Peyer's patch (tissue), 4 donors: ENCODE measurements around the gene ASB11.

Source experiments
- POLR2A ChIP-seq, 2 donors: fragments of 450-650 bp; IDR thresholded peaks; one replicate each; pipeline ENCODE4 v1.5.1; 2017; ENCODE audit warnings: antibody characterized with exemption in 2 of 2, mild to moderate bottlenecking in 2 of 2, moderate library complexity in 2 of 2
- TF ChIP-seq, protein P1 (sequence below), 6 experiments: fragments of 450-650 bp in 4 of 6; fragments of 200-600 bp in 2 of 6; sonication (generic) in 1 of 6; IDR thresholded peaks; one replicate each; pipeline ENCODE4 v1.5.1; 2017 to 2019; ENCODE audit warnings: antibody characterized with exemption in 6 of 6, mild to moderate bottlenecking in 3 of 6, moderate library complexity in 1 of 6

- TF ChIP-seq, protein P1, sequence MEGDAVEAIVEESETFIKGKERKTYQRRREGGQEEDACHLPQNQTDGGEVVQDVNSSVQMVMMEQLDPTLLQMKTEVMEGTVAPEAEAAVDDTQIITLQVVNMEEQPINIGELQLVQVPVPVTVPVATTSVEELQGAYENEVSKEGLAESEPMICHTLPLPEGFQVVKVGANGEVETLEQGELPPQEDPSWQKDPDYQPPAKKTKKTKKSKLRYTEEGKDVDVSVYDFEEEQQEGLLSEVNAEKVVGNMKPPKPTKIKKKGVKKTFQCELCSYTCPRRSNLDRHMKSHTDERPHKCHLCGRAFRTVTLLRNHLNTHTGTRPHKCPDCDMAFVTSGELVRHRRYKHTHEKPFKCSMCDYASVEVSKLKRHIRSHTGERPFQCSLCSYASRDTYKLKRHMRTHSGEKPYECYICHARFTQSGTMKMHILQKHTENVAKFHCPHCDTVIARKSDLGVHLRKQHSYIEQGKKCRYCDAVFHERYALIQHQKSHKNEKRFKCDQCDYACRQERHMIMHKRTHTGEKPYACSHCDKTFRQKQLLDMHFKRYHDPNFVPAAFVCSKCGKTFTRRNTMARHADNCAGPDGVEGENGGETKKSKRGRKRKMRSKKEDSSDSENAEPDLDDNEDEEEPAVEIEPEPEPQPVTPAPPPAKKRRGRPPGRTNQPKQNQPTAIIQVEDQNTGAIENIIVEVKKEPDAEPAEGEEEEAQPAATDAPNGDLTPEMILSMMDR (IDR thresholded peaks at IDR 0.05): no peak
- TF ChIP-seq POLR2A (IDR thresholded peaks at IDR 0.05): no peak
Observed at GRCh38 chrX:15244421-15244820, 71.0 kb downstream of the ASB11 start.
